NT2/D1 (cell line): ENCODE measurements around the gene GALNT8.

Experiments
- SUZ12 ChIP-seq: IDR thresholded peaks from 2 replicates; pipeline ENCODE4 v1.6.1; 2011; ENCODE audit not compliant: insufficient read length, insufficient read depth; ENCODE audit errors: extremely low read depth
- YY1 ChIP-seq: IDR thresholded peaks from 2 replicates; pipeline ENCODE4 v1.6.1; 2011; ENCODE audit not compliant: insufficient read length, insufficient read depth
- ZNF274 ChIP-seq: IDR thresholded peaks from 2 replicates; pipeline ENCODE4 v1.6.1; 2011; ENCODE audit warnings: mild to moderate bottlenecking, low read depth, low read length

GRCh38 chr12:4809449-4810218 is 89.4 kb downstream of the GALNT8 start:
- no peak for TF ChIP-seq YY1
- TF ChIP-seq ZNF274: no peak
- no peak for TF ChIP-seq SUZ12
